ENCODE measurements around the gene TSPAN6. TPM values are rescaled to one million over a fixed set of nuclear protein-coding genes. Genes with fewer than 3 reads are reported as not detected.

The TSPAN6 gene
- total and polyA plus RNA-seq, 9 of the 15 experiments (the other 6 are each of a cell fraction or from before 2014, with no cell fraction given), result 0.04 to 0.68 (median 0.11) TPM; not detected in 6

GRCh38 chrX:100643212-100643611 is 6.6 kb upstream of the TSPAN6 start (continued):
- TF ChIP-seq CHD7 (IDR thresholded peaks at IDR 0.05; ENCODE audit: low read depth, low read length) (no peak), ZFP36 (IDR thresholded peaks at IDR 0.05; ENCODE audit: low read depth, low read length, partially characterized antibody) (no peak), EHMT2 (IDR thresholded peaks at IDR 0.05) (no peak), FOS (IDR thresholded peaks at IDR 0.05; ENCODE audit: extremely low read depth, insufficient read length) (no peak), ZBTB8A (IDR thresholded peaks at IDR 0.05; ENCODE audit: partially characterized antibody) (no peak)
- TF ChIP-seq, protein P1, sequence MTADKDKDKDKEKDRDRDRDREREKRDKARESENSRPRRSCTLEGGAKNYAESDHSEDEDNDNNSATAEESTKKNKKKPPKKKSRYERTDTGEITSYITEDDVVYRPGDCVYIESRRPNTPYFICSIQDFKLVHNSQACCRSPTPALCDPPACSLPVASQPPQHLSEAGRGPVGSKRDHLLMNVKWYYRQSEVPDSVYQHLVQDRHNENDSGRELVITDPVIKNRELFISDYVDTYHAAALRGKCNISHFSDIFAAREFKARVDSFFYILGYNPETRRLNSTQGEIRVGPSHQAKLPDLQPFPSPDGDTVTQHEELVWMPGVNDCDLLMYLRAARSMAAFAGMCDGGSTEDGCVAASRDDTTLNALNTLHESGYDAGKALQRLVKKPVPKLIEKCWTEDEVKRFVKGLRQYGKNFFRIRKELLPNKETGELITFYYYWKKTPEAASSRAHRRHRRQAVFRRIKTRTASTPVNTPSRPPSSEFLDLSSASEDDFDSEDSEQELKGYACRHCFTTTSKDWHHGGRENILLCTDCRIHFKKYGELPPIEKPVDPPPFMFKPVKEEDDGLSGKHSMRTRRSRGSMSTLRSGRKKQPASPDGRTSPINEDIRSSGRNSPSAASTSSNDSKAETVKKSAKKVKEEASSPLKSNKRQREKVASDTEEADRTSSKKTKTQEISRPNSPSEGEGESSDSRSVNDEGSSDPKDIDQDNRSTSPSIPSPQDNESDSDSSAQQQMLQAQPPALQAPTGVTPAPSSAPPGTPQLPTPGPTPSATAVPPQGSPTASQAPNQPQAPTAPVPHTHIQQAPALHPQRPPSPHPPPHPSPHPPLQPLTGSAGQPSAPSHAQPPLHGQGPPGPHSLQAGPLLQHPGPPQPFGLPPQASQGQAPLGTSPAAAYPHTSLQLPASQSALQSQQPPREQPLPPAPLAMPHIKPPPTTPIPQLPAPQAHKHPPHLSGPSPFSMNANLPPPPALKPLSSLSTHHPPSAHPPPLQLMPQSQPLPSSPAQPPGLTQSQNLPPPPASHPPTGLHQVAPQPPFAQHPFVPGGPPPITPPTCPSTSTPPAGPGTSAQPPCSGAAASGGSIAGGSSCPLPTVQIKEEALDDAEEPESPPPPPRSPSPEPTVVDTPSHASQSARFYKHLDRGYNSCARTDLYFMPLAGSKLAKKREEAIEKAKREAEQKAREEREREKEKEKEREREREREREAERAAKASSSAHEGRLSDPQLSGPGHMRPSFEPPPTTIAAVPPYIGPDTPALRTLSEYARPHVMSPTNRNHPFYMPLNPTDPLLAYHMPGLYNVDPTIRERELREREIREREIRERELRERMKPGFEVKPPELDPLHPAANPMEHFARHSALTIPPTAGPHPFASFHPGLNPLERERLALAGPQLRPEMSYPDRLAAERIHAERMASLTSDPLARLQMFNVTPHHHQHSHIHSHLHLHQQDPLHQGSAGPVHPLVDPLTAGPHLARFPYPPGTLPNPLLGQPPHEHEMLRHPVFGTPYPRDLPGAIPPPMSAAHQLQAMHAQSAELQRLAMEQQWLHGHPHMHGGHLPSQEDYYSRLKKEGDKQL (CRISPR knock-in tag; IDR thresholded peaks at IDR 0.05; ENCODE audit: borderline replicate concordance), result no peak
